Ovary (tissue), 10 donors: ENCODE measurements around the gene WFDC5. TPM values are rescaled to one million over a fixed set of nuclear protein-coding genes. Genes with fewer than 3 reads are reported as not detected.
"Not testable (repeated sequence)": the region's sequence is repeated elsewhere in the genome, so short reads cannot be mapped to it uniquely, and the experiment has no call there.

Experiments
- DNase-seq, 5 donors: peaks; one replicate each; pipeline ENCODE4 v3.0.0-alpha.2; 2019 to 2020
- H3K27ac ChIP-seq, 2 donors: fragments of 200-600 bp; one replicate each; pipeline versions ENCODE4 v1.5.1 to v1.8.0; 2019 to 2022
- H3K27me3 ChIP-seq: fragments of 200-600 bp; one replicate; pipeline ENCODE4 v1.8.0; 2022
- H3K36me3 ChIP-seq: fragments of 200-600 bp; sonication (generic); one replicate; pipeline ENCODE4 v1.5.1; 2019
- H3K4me1 ChIP-seq: one replicate; pipeline ENCODE4 v1.8.1; 2013; ENCODE audit warnings: mild to moderate bottlenecking, moderate library complexity; ENCODE audit not compliant: insufficient read depth
- H3K4me3 ChIP-seq: fragments of 200-600 bp; sonication (generic); one replicate; pipeline ENCODE4 v1.5.1; 2017
- H3K9me3 ChIP-seq, 2 donors: fragments of 200-600 bp in 1 of 2; sonication (generic) in 1 of 2; one replicate each; pipeline versions ENCODE4 v1.5.1 to v1.8.1; 2013 to 2019; ENCODE audit warnings: mild to moderate bottlenecking in 1 of 2, moderate library complexity in 1 of 2
- CTCF ChIP-seq, 3 donors: fragments of 450-650 bp in 2 of 3; fragments of 200-600 bp in 1 of 3; IDR thresholded peaks; one replicate each; pipeline versions ENCODE4 v1.5.1 to v1.8.0; 2016 to 2022; ENCODE audit warnings: antibody characterized with exemption in 3 of 3, mild to moderate bottlenecking in 1 of 3
- EP300 ChIP-seq: sonication (generic); formaldehyde crosslinking; IDR thresholded peaks from one replicate; pipeline ENCODE4 v1.6.1; 2017; ENCODE audit warnings: antibody characterized with exemption
- POLR2A ChIP-seq: fragments of 450-650 bp; IDR thresholded peaks from one replicate; pipeline ENCODE4 v1.6.1; 2017; ENCODE audit warnings: antibody characterized with exemption, mild to moderate bottlenecking, moderate library complexity
- WGBS, 3 donors: extraction: QIAGEN DNeasy Blood & Tissue Kit in 1 of 3; methylation state at CpG; one replicate each; pipeline versions ENCODE4 v1.1.5 to v1.1.7; 2013 to 2017; 5-methylcytosine and 5-hydroxymethylcytosine counted together
- intact Hi-C, 4 donors: fragments of 100-400 bp; cut with DNase I; formaldehyde crosslinking; loops; one replicate each; pipeline versions ENCODE4 v1.11.0 to v1.15.1; 2022 to 2023
- long read RNA-seq, 3 donors: library from polyadenylated mRNA in 2 of 3; unstranded in 2 of 3; transcript quantifications; one replicate each; pipeline ENCODE4 v2.0.0 and lab custom pipeline, GENCODE V29; 2021 to 2026
- polyA plus RNA-seq, 2 donors: library from polyadenylated mRNA; stranded (reverse); fragments of 200-250 nt in 1 of 2; fragments of 350-450 nt in 1 of 2; fragmentation: Illumina TruSeq in 1 of 2; extraction: RNeasy Lipid Tissue Mini Kit (QIAGEN cat#74804) in 1 of 2; gene quantifications; one replicate each; pipeline ENCODE4 v1.2.3, GENCODE V29; 2013 to 2014
- total RNA-seq, 7 donors: library from RNA; depleted of rRNA in 2 of 7; stranded (reverse); fragments of >200 nt in 2 of 7; fragmentation: NEBNext Ultra II Directional in 3 of 7; extraction: Animal tissue kit (Norgen Biotek cat#: 25700) in 3 of 7; gene quantifications; one replicate each; pipeline versions ENCODE4 v1.1.0 to v1.2.4, GENCODE V29; 2016 to 2023
- donor health status: DM: no; HTN: no; CAD: no; lungs with moderate emphysema.
- donor health status: DM: no; HTN: no; CAD: no.
- donor health status: Bipolar disorder and iron deficiency.
- donor health status: DM: yes; HTN: yes; CAD: no.
- donor health status: DM: no; HTN: no; CAD: no.
- donor health status: DM: yes; HTN: yes; CAD: no.

WFDC5 gene
- total RNA-seq (not detected), polyA plus RNA-seq (not detected)
- long read RNA-seq, donor 1 = 0 reads
- long read RNA-seq, donor 2 = 0 reads
- long read RNA-seq, donor 3 = 0 reads

- intact Hi-C loops = no loop called here
- no peak within 1 kb of the TSS for H3K27ac ChIP-seq
- no peaks in the 10 kb centered on the region for H3K27me3 ChIP-seq
- H3K9me3 ChIP-seq = no peaks in the 10 kb centered on the region
- 44 to 53% (median 48%) methylated on average over 16 of the region's 16 CpGs for WGBS, 3 donors
- H3K4me1 ChIP-seq = no peaks in the 10 kb centered on the region
- H3K36me3 ChIP-seq = no peaks in the 10 kb centered on the region
- TF ChIP-seq EP300 (no peak), POLR2A (no peak), CTCF (IDR thresholded peaks at IDR 0.05) (no peak)
- DNase-seq = no peak
- H3K4me3 ChIP-seq = no peak within 1 kb of the TSS
Measured at GRCh38 chr20:45114465-45115385, at the start of gene WFDC5. Gene WFDC5 (minus strand): TSS chr20:45115174. CDS start chr20:45115083, 91 bp downstream.

GRCh38 chr20:45163083-45163803, 48.3 kb upstream of the WFDC5 start:
- WGBS, 3 donors = 51 to 66% (median 53%) methylated on average over 1 of the region's 1 CpG
- no peak for TF ChIP-seq POLR2A
- no peak for TF ChIP-seq EP300
- no peak for TF ChIP-seq CTCF (IDR thresholded peaks at IDR 0.05)
- no peaks in the 10 kb centered on the region for H3K4me1 ChIP-seq
- no peak for DNase-seq
- intact Hi-C loops = no loop called here
- no peaks in the 10 kb centered on the region for H3K9me3 ChIP-seq
- H3K27me3 ChIP-seq = no peaks in the 10 kb centered on the region
- no peak overlapping the region for H3K4me3 ChIP-seq
- H3K36me3 ChIP-seq = no peaks in the 10 kb centered on the region
- no peak overlapping the region for H3K27ac ChIP-seq

GRCh38 chr20:45157962-45158361, 43.0 kb upstream of the WFDC5 start:
- Histone ChIP-seq H3K27me3 (no peaks in the 10 kb centered on the region), H3K9me3 (no peaks in the 10 kb centered on the region), H3K4me3 (no peak overlapping the region), H3K4me1 (no peaks in the 10 kb centered on the region), H3K36me3 (no peaks in the 10 kb centered on the region), H3K27ac (no peak overlapping the region)
- TF ChIP-seq EP300 (no peak), POLR2A (no peak)
- intact Hi-C loops = no loop called here
- DNase-seq = no peak
- 23 to 37% (median 33%) methylated on average over 1 of the region's 1 CpG for WGBS, 3 donors

GRCh38 chr20:45156713-45157112, 41.7 kb upstream of the WFDC5 start:
- Histone ChIP-seq H3K27ac (no peak overlapping the region), H3K4me1 (no peaks in the 10 kb centered on the region), H3K9me3 (no peaks in the 10 kb centered on the region), H3K36me3 (no peaks in the 10 kb centered on the region), H3K27me3 (no peaks in the 10 kb centered on the region), H3K4me3 (no peak overlapping the region)
- no peak for DNase-seq
- no peak for TF ChIP-seq EP300
- no peak for TF ChIP-seq POLR2A
- TF ChIP-seq CTCF (IDR thresholded peaks at IDR 0.05) = no peak
- intact Hi-C loops = no loop called here
- 47 to 55% (median 54%) methylated on average over 2 of the region's 2 CpGs for WGBS, 3 donors

- DNase-seq, H3K36me3 ChIP-seq, H3K9me3 ChIP-seq, H3K4me1 ChIP-seq, intact Hi-C loops, H3K4me3 ChIP-seq, H3K27me3 ChIP-seq, H3K27ac ChIP-seq: not testable (repeated sequence)
- 87 to 96% (median 93%) methylated on average over 1 of the region's 1 CpG for WGBS, 3 donors
Measured at GRCh38 chr20:45154794-45155193, 39.8 kb upstream of the WFDC5 start.
